ENCODE measurements around the gene RYR2.

- TF ChIP-seq, protein P1, sequence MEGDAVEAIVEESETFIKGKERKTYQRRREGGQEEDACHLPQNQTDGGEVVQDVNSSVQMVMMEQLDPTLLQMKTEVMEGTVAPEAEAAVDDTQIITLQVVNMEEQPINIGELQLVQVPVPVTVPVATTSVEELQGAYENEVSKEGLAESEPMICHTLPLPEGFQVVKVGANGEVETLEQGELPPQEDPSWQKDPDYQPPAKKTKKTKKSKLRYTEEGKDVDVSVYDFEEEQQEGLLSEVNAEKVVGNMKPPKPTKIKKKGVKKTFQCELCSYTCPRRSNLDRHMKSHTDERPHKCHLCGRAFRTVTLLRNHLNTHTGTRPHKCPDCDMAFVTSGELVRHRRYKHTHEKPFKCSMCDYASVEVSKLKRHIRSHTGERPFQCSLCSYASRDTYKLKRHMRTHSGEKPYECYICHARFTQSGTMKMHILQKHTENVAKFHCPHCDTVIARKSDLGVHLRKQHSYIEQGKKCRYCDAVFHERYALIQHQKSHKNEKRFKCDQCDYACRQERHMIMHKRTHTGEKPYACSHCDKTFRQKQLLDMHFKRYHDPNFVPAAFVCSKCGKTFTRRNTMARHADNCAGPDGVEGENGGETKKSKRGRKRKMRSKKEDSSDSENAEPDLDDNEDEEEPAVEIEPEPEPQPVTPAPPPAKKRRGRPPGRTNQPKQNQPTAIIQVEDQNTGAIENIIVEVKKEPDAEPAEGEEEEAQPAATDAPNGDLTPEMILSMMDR (IDR thresholded peaks at IDR 0.05) = no peak
- TF ChIP-seq POLR2A (IDR thresholded peaks at IDR 0.05) = no peak
These were observed 300.7 kb downstream of the RYR2 start for GRCh38 chr1:237342730-237343129.
